Esophagus muscularis mucosa (tissue), 4 donors: Measurements from ENCODE around the gene WWTR1. TPM values are rescaled to one million over a fixed set of nuclear protein-coding genes. Genes with fewer than 3 reads are reported as not detected.

ENCODE experiments used
- DNase-seq: peaks from one replicate; pipeline ENCODE4 v3.0.0-alpha.2; 2017; ENCODE audit errors: extremely low spot score
- H3K27ac ChIP-seq, 4 donors: fragments of 200-600 bp; sonication (generic); replicated peaks in 1 of 4; 1 replicate in 3 of 4; 2 replicates in 1 of 4; pipeline ENCODE4 v1.5.1; 2016 to 2019; ENCODE audit warnings: mild to moderate bottlenecking in 1 of 4
- H3K27me3 ChIP-seq, 4 donors: fragments of 200-600 bp; sonication (generic); one replicate each; pipeline versions ENCODE4 v1.5.1 to v1.6.0; 2016 to 2019
- H3K36me3 ChIP-seq, 4 donors: fragments of 200-600 bp; sonication (generic); one replicate each; pipeline ENCODE4 v1.5.1; 2016 to 2019
- H3K4me1 ChIP-seq, 4 donors: fragments of 200-600 bp; sonication (generic); one replicate each; pipeline ENCODE4 v1.5.1; 2016 to 2019
- H3K4me3 ChIP-seq, 4 donors: fragments of 200-600 bp; sonication (generic); 1 replicate in 2 of 4; 2 replicates in 2 of 4; pipeline ENCODE4 v1.5.1; 2016 to 2019; ENCODE audit warnings: mild to moderate bottlenecking in 4 of 4, moderate library complexity in 1 of 4
- H3K9me3 ChIP-seq, 4 donors: fragments of 200-600 bp; sonication (generic); 1 replicate in 3 of 4; 2 replicates in 1 of 4; pipeline ENCODE4 v1.5.1; 2016 to 2019
- CTCF ChIP-seq, 3 experiments: fragments of 200-600 bp in 2 of 3; fragments of 450-650 bp in 1 of 3; sonication (generic) in 2 of 3; IDR thresholded peaks; one replicate each; pipeline ENCODE4 v1.5.1; 2017 to 2019; ENCODE audit warnings: antibody characterized with exemption in 3 of 3, mild to moderate bottlenecking in 2 of 3, moderate library complexity in 1 of 3
- EP300 ChIP-seq: sonication (generic); formaldehyde crosslinking; IDR thresholded peaks from one replicate; pipeline ENCODE4 v1.6.1; 2017; ENCODE audit warnings: antibody characterized with exemption
- POLR2A ChIP-seq: fragments of 450-650 bp; IDR thresholded peaks from one replicate; pipeline ENCODE4 v1.6.1; 2017; ENCODE audit warnings: antibody characterized with exemption, moderate library complexity, mild to moderate bottlenecking, low read depth
- POLR2AphosphoS5 ChIP-seq, 2 donors: sonication (generic); formaldehyde crosslinking; IDR thresholded peaks; one replicate each; pipeline ENCODE4 v1.6.1; 2017; ENCODE audit warnings: antibody characterized with exemption in 2 of 2
- WGBS: methylation state at CpG from one replicate; pipeline ENCODE4 v1.1.5; 2018; 5-methylcytosine and 5-hydroxymethylcytosine counted together
- intact Hi-C: fragments of 100-400 bp; cut with DNase I; formaldehyde crosslinking; loops from one replicate; pipeline ENCODE4 v1.15.1; 2023
- total RNA-seq, 4 donors: library from RNA; depleted of rRNA; stranded (reverse); fragments of >200 nt; gene quantifications; one replicate each; pipeline versions ENCODE4 v1.1.0 to v1.2.1, GENCODE V29; 2016

Gene WWTR1
- total RNA-seq, 4 donors from 2014 or later, result 346 to 535 (median 463) TPM

DNA sequence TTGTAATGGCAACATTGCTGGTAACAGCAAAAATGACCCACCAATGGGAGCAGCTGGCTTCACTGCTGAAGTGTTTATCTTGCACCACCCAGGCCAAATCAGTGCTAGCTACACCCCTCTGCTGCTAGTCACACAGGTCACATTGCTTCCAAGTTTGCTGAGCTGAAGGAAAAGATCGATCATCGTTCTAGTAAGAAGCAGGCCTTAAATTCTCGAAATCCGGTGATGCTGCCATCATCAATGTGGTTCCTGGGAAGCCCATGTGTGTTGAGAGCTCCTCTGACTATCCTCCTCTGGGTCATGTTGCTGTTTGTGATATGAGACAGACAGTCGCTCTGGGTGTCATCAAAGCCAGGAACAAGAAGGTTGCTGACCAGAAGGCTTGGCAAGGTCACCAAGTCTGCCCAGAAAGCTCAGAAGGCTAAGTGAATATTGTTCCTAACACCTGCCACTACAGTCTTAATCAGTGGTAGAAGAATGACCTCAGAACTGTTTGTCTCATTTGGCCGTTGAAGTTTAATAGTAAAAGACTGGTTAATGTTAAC lies 162.2 kb downstream of the WWTR1 start:
- DNase-seq, result no peak
- no peaks in the 10 kb centered on the region for H3K36me3 ChIP-seq
- no peaks in the 10 kb centered on the region for H3K27me3 ChIP-seq
- TF ChIP-seq POLR2AphosphoS5 (IDR thresholded peaks at IDR 0.05) (no peak), EP300 (no peak), CTCF (IDR thresholded peaks at IDR 0.05) (no peak)
- WGBS, result 82% methylated on average over 6 of the region's 6 CpGs
- intact Hi-C loops, result loop anchor here (2.0 kb wide), 1 partner anchor 279 kb away; no protein-coding TSS in a partner anchor
- H3K4me1 ChIP-seq, result no peaks in the 10 kb centered on the region
- no peaks in the 10 kb centered on the region for H3K9me3 ChIP-seq
- no peak overlapping the region for H3K4me3 ChIP-seq
- no peak overlapping the region for H3K27ac ChIP-seq

GRCh38 chr3:149494759-149495580 lies 162.9 kb downstream of the WWTR1 start:
- intact Hi-C loops, result loop anchor here (2.0 kb wide), 1 partner anchor 280 kb away; no protein-coding TSS in a partner anchor
- WGBS, result 76% methylated on average over 6 of the region's 6 CpGs
- H3K36me3 ChIP-seq, result no peaks in the 10 kb centered on the region
- H3K27me3 ChIP-seq, result no peaks in the 10 kb centered on the region
- no peak for DNase-seq
- no peak overlapping the region for H3K4me3 ChIP-seq
- TF ChIP-seq POLR2A (no peak), POLR2AphosphoS5 (IDR thresholded peaks at IDR 0.05) (no peak), CTCF (IDR thresholded peaks at IDR 0.05) (no peak), EP300 (no peak)
- no peaks in the 10 kb centered on the region for H3K9me3 ChIP-seq
- H3K27ac ChIP-seq, result no peak overlapping the region
- H3K4me1 ChIP-seq, result no peaks in the 10 kb centered on the region

- intact Hi-C loops, result loop anchor here (2.0 kb wide), 1 partner anchor 281 kb away; no protein-coding TSS in a partner anchor
- Histone ChIP-seq H3K9me3 (no peaks in the 10 kb centered on the region), H3K27me3 (no peaks in the 10 kb centered on the region), H3K4me3 (no peak overlapping the region), H3K36me3 (no peaks in the 10 kb centered on the region), H3K27ac (no peak overlapping the region), H3K4me1 (no peaks in the 10 kb centered on the region)
- no peak for DNase-seq
- 35% methylated on average over 11 of the region's 11 CpGs for WGBS
- no peak for TF ChIP-seq EP300
- no peak for TF ChIP-seq POLR2AphosphoS5 (IDR thresholded peaks at IDR 0.05)
- peak; percentile 74 to 82 (median 76) for TF ChIP-seq CTCF (IDR thresholded peaks at IDR 0.05)
- TF ChIP-seq POLR2A, result no peak
Observed at GRCh38 chr3:149494022-149494758, 163.6 kb downstream of the WWTR1 start.

DNA sequence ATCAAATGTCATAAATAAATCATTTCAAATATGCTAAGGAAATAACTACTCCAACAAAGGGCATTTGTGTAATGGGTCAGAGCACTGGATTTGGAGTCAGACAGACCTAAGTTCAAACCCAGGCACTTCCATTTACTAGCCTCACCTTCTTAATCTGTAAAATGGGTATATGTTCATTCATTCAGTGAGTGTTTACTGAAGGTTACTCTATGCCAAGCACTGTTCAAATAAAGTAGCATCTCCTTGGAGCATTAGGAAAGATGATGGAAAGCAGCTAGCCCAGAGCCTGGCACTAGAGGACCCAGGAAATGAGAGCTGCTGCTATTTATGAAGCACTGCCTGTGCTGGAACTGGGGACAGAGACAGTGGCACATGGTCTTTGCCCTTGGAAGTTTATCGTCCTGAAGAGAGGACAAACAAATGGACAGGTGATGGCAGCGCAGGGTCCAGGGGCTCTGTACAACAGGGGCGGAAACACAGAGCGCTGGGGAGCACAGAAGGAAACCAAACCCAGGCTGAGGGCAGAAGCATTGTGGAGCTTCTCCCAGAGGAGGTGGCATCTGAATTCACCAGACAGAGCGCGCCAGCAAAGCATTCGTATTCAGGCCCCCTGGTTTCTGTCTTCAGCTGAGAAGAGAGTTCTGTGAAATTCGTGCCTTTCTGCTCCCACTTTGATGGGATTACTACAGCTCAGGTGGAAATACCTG lies 164.4 kb downstream of the WWTR1 start:
- H3K36me3 ChIP-seq, result no peaks in the 10 kb centered on the region
- no peaks in the 10 kb centered on the region for H3K9me3 ChIP-seq
- 73% methylated on average over 8 of the region's 8 CpGs for WGBS
- H3K27ac ChIP-seq, result no peak overlapping the region
- no peaks in the 10 kb centered on the region for H3K4me1 ChIP-seq
- H3K27me3 ChIP-seq, result no peaks in the 10 kb centered on the region
- intact Hi-C loops, result loop anchor here (2.0 kb wide), 1 partner anchor 281 kb away; no protein-coding TSS in a partner anchor
- DNase-seq, result no peak
- TF ChIP-seq EP300, result no peak
- TF ChIP-seq POLR2AphosphoS5 (IDR thresholded peaks at IDR 0.05), result no peak
- TF ChIP-seq CTCF (IDR thresholded peaks at IDR 0.05), result no peak
- no peak for TF ChIP-seq POLR2A
- no peak overlapping the region for H3K4me3 ChIP-seq
